ENCODE results near the gene SEMA3E.

The SEMA3E gene

GRCh38 chr7:83586281-83586680 is 62.7 kb downstream of the SEMA3E start:
- H3K4me1 ChIP-seq (ENCODE audit: control insufficient read depth, insufficient read depth, low read length) = 0 out of 2 replicates have a peak, but pooled peaks cover 8% of the 10 kb centered on the region
- TF ChIP-seq, protein P1, sequence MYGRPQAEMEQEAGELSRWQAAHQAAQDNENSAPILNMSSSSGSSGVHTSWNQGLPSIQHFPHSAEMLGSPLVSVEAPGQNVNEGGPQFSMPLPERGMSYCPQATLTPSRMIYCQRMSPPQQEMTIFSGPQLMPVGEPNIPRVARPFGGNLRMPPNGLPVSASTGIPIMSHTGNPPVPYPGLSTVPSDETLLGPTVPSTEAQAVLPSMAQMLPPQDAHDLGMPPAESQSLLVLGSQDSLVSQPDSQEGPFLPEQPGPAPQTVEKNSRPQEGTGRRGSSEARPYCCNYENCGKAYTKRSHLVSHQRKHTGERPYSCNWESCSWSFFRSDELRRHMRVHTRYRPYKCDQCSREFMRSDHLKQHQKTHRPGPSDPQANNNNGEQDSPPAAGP (tag by site-specific recombination; IDR thresholded peaks at IDR 0.05) = no peak
- TF ChIP-seq ZNF202 (tag by site-specific recombination; IDR thresholded peaks at IDR 0.05; ENCODE audit: borderline replicate concordance) = no peak
- no peak for TF ChIP-seq ZNF501 (tag by site-specific recombination; IDR thresholded peaks at IDR 0.05)
- no peak for TF ChIP-seq ZNF610 (tag by site-specific recombination; IDR thresholded peaks at IDR 0.05; ENCODE audit: borderline replicate concordance)
- no peak for TF ChIP-seq ZNF76 (tag by site-specific recombination; IDR thresholded peaks at IDR 0.05; ENCODE audit: borderline replicate concordance, low read depth)
- TF ChIP-seq ZNF707 (tag by site-specific recombination; IDR thresholded peaks at IDR 0.05) = no peak
- TF ChIP-seq ZNF223 (tag by site-specific recombination; IDR thresholded peaks at IDR 0.05) = no peak
- TF ChIP-seq, protein P2, sequence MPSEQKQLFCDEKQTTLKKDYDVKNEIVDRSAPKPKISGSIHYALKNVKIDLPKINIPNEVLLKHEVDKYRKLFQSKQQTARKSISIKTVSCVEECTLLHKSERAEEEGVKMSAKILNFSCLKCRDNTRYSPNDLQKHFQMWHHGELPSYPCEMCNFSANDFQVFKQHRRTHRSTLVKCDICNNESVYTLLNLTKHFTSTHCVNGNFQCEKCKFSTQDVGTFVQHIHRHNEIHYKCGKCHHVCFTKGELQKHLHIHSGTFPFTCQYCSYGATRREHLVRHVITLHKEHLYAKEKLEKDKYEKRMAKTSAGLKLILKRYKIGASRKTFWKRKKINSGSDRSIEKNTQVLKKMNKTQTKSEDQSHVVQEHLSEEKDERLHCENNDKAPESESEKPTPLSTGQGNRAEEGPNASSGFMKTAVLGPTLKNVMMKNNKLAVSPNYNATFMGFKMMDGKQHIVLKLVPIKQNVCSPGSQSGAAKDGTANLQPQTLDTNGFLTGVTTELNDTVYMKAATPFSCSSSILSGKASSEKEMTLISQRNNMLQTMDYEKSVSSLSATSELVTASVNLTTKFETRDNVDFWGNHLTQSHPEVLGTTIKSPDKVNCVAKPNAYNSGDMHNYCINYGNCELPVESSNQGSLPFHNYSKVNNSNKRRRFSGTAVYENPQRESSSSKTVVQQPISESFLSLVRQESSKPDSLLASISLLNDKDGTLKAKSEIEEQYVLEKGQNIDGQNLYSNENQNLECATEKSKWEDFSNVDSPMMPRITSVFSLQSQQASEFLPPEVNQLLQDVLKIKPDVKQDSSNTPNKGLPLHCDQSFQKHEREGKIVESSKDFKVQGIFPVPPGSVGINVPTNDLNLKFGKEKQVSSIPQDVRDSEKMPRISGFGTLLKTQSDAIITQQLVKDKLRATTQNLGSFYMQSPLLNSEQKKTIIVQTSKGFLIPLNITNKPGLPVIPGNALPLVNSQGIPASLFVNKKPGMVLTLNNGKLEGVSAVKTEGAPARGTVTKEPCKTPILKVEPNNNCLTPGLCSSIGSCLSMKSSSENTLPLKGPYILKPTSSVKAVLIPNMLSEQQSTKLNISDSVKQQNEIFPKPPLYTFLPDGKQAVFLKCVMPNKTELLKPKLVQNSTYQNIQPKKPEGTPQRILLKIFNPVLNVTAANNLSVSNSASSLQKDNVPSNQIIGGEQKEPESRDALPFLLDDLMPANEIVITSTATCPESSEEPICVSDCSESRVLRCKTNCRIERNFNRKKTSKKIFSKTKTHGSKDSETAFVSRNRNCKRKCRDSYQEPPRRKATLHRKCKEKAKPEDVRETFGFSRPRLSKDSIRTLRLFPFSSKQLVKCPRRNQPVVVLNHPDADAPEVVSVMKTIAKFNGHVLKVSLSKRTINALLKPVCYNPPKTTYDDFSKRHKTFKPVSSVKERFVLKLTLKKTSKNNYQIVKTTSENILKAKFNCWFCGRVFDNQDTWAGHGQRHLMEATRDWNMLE (tag by site-specific recombination; conservative IDR thresholded peaks at IDR 0.05; ENCODE audit: low read depth) = no peak
- TF ChIP-seq ZNF701 (tag by site-specific recombination; IDR thresholded peaks at IDR 0.05) = no peak
- no peak for TF ChIP-seq MYNN (tag by site-specific recombination; IDR thresholded peaks at IDR 0.05; ENCODE audit: borderline replicate concordance)
- TF ChIP-seq ZFP37 (tag by site-specific recombination; IDR thresholded peaks at IDR 0.05) = no peak
- no peak for TF ChIP-seq TCF7L2 (IDR thresholded peaks at IDR 0.05; ENCODE audit: borderline replicate concordance, low read depth, low read length)
- ChIA-PET POLR2A (no interaction called here), CTCF (no interaction called here)
- no peaks in the 10 kb centered on the region for H3K36me3 ChIP-seq (ENCODE audit: control insufficient read depth in 2 of 2, insufficient read depth in 1 of 2, low read length in 2 of 2)
- H3K9me3 ChIP-seq (ENCODE audit: control insufficient read depth, insufficient read depth, low read depth, low read length) = no peaks in the 10 kb centered on the region
- H3K4me3 ChIP-seq (ENCODE audit: low read depth, low read length) = no peak overlapping the region
- no peak overlapping the region for H3K27ac ChIP-seq (ENCODE audit: extremely low read depth, low read depth, low read length)

- POLR2A ChIA-PET = no interaction called here
- CTCF ChIA-PET = no interaction called here
- no peak for TF ChIP-seq ZNF112 (tag by site-specific recombination; IDR thresholded peaks at IDR 0.05)
- TF ChIP-seq ZNF433 (tag by site-specific recombination; IDR thresholded peaks at IDR 0.05; ENCODE audit: low read depth) = no peak
- TF ChIP-seq, protein P3, sequence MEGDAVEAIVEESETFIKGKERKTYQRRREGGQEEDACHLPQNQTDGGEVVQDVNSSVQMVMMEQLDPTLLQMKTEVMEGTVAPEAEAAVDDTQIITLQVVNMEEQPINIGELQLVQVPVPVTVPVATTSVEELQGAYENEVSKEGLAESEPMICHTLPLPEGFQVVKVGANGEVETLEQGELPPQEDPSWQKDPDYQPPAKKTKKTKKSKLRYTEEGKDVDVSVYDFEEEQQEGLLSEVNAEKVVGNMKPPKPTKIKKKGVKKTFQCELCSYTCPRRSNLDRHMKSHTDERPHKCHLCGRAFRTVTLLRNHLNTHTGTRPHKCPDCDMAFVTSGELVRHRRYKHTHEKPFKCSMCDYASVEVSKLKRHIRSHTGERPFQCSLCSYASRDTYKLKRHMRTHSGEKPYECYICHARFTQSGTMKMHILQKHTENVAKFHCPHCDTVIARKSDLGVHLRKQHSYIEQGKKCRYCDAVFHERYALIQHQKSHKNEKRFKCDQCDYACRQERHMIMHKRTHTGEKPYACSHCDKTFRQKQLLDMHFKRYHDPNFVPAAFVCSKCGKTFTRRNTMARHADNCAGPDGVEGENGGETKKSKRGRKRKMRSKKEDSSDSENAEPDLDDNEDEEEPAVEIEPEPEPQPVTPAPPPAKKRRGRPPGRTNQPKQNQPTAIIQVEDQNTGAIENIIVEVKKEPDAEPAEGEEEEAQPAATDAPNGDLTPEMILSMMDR (tag by site-specific recombination; IDR thresholded peaks at IDR 0.05) = no peak
- TF ChIP-seq ZNF239 (tag by site-specific recombination; IDR thresholded peaks at IDR 0.05) = no peak
- TF ChIP-seq, protein P4, sequence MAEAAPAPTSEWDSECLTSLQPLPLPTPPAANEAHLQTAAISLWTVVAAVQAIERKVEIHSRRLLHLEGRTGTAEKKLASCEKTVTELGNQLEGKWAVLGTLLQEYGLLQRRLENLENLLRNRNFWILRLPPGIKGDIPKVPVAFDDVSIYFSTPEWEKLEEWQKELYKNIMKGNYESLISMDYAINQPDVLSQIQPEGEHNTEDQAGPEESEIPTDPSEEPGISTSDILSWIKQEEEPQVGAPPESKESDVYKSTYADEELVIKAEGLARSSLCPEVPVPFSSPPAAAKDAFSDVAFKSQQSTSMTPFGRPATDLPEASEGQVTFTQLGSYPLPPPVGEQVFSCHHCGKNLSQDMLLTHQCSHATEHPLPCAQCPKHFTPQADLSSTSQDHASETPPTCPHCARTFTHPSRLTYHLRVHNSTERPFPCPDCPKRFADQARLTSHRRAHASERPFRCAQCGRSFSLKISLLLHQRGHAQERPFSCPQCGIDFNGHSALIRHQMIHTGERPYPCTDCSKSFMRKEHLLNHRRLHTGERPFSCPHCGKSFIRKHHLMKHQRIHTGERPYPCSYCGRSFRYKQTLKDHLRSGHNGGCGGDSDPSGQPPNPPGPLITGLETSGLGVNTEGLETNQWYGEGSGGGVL (tag by site-specific recombination; IDR thresholded peaks at IDR 0.05) = no peak
- TF ChIP-seq ZNF37A (tag by site-specific recombination; IDR thresholded peaks at IDR 0.05) = no peak
- no peak for TF ChIP-seq ZNF211 (tag by site-specific recombination; IDR thresholded peaks at IDR 0.05; ENCODE audit: low read depth)
- TF ChIP-seq, protein P5, sequence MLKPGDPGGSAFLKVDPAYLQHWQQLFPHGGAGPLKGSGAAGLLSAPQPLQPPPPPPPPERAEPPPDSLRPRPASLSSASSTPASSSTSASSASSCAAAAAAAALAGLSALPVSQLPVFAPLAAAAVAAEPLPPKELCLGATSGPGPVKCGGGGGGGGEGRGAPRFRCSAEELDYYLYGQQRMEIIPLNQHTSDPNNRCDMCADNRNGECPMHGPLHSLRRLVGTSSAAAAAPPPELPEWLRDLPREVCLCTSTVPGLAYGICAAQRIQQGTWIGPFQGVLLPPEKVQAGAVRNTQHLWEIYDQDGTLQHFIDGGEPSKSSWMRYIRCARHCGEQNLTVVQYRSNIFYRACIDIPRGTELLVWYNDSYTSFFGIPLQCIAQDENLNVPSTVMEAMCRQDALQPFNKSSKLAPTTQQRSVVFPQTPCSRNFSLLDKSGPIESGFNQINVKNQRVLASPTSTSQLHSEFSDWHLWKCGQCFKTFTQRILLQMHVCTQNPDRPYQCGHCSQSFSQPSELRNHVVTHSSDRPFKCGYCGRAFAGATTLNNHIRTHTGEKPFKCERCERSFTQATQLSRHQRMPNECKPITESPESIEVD (tag by site-specific recombination; IDR thresholded peaks at IDR 0.05) = no peak
- no peak overlapping the region for H3K27ac ChIP-seq (ENCODE audit: extremely low read depth, low read depth, low read length)
- no peaks in the 10 kb centered on the region for H3K36me3 ChIP-seq (ENCODE audit: control insufficient read depth in 2 of 2, insufficient read depth in 1 of 2, low read length in 2 of 2)
- H3K9me3 ChIP-seq (ENCODE audit: control insufficient read depth, insufficient read depth, low read depth, low read length) = no peaks in the 10 kb centered on the region
- H3K4me1 ChIP-seq (ENCODE audit: control insufficient read depth, insufficient read depth, low read length) = 0 out of 2 replicates have a peak, but pooled peaks cover 5% of the 10 kb centered on the region
- no peak overlapping the region for H3K4me3 ChIP-seq (ENCODE audit: low read depth, low read length)
Observed at GRCh38 chr7:83581667-83582435, 67.1 kb downstream of the SEMA3E start.
